Measurements from ENCODE around the gene GBP2. TPM values are rescaled to one million over a fixed set of nuclear protein-coding genes. Genes with fewer than 3 reads are reported as not detected.

Gene GBP2
- total RNA-seq, 1 experiment from 2014 or later: 0.47 TPM

DNA sequence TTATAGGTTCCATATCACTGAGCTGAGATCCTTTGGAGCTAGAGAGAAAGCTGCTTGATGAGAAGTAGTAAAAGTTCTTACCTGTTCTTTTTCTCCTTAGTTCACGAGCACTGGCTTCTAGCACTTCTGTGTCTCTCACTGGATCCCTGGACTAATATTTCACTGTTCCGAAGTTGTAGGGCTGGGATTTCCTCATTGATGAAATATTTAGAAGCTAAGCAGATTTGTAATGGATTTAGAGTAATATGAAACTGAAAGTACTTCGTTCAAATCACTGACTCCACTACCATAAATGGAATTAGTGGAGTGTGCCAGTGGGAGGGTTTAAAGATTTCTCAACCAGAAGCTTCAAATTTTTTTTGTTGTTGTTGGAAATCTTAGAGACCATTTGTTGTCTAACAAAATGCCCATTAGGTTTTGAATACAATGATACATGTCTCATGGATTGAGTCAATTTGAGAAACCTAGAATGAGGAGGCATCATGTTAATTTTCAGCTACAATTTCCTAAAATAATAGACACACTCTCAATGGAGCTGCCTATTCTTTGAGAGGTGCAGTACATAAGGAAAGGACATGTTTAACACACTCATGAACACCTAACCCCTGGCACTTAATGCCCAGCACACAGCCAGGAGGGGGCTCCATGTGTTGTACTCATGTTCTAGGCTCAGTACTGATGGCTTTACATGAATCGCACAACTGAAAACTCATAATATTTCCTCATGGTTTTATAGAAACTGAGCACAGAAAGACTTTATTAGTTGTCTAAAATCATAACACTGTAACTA, 60.6 kb downstream of the GBP2 start, which contains the start of gene GBP1:
Gene GBP1 (minus strand): TSS at position 130 of the 790 bp plus-strand sequence. CDS start 1,974 bp downstream, outside the sequence.
- no peaks in the 10 kb centered on the region for H3K9me3 ChIP-seq (replicated peaks)
- H3K27me3 ChIP-seq: no peaks in the 10 kb centered on the region
- H3K27ac ChIP-seq: no peak within 1 kb of the TSS
- no peak for DNase-seq
- no peak within 1 kb of the TSS for H3K4me3 ChIP-seq
- H3K4me1 ChIP-seq: no peaks in the 10 kb centered on the region
- H3K36me3 ChIP-seq: no peaks in the 10 kb centered on the region

DNA sequence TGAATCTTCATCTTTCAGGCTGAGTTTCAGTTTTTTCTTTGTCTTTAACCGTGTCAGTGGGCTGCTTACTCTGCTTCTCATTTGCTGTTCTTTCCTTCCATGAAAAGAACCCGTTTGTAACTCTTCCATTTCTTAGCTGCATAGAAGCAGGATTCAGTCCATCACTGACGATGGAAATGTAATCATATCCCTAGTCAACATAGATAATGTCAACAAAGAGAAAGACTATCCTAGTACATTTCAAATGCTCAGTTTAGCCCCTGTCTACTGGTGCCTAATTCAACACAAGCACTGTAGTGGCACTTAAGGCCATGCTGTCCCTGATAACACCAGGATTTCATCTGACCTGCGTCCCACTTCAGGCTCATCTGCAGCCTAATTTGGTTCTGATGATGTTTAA, 61.3 kb downstream of the GBP2 start:
- H3K9me3 ChIP-seq (replicated peaks): no peaks in the 10 kb centered on the region
- no peaks in the 10 kb centered on the region for H3K4me1 ChIP-seq
- H3K27ac ChIP-seq: no peak overlapping the region
- no peak overlapping the region for H3K4me3 ChIP-seq
- no peak for DNase-seq
- no peaks in the 10 kb centered on the region for H3K36me3 ChIP-seq
- H3K27me3 ChIP-seq: no peaks in the 10 kb centered on the region

DNA sequence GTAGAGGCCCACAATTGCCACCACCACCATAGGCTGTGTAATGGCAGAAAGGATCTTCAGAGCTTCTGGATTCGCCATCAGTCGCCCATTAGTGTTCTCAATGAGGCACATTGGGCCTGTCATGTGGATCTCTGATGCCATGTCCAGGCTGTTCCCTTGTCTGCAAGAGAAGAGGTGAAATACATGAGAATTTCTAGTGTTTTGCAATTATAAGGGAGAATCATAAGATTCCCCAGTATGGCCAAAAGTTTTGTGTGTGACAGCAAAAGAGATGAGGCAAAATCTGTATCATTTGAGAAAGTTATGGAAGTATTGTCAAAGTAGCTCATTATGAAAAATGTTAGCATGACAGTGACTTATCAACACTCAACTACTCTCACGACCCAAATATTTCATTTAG, 62.8 kb downstream of the GBP2 start:
- H3K4me1 ChIP-seq: no peaks in the 10 kb centered on the region
- H3K9me3 ChIP-seq (replicated peaks): no peaks in the 10 kb centered on the region
- no peaks in the 10 kb centered on the region for H3K36me3 ChIP-seq
- H3K27ac ChIP-seq: no peak overlapping the region
- no peaks in the 10 kb centered on the region for H3K27me3 ChIP-seq
- H3K4me3 ChIP-seq: no peak overlapping the region
- no peak for DNase-seq

DNA sequence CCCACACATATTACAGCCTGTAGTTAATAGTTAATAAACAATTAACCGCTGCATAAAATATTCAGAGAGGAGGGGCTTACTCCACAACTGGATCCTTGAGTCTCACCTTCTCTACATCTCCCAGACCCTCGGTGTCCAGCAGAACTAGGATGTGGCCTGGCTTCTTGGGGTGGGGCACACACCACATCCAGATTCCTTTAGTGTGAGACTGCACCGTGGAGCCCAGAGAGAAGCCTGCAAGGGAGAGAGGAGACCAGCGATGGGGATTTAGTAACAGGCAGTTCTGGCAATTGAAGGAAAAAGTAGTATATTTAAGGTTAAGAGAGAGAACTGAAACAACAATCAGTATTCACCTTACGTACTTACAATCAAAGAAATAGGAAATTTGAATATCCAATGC, 65.8 kb downstream of the GBP2 start:
- DNase-seq: no peak
- H3K9me3 ChIP-seq (replicated peaks): no peaks in the 10 kb centered on the region
- H3K4me3 ChIP-seq: no peak overlapping the region
- H3K36me3 ChIP-seq: no peaks in the 10 kb centered on the region
- no peaks in the 10 kb centered on the region for H3K4me1 ChIP-seq
- H3K27ac ChIP-seq: no peak overlapping the region
- H3K27me3 ChIP-seq: no peaks in the 10 kb centered on the region

Other genes starting within 250 kb of the GBP2 start
- 48.6 and 49.0 TPM in 2 replicates for gene GTF2B, start 234.5 kb downstream of the GBP2 start, total RNA-seq (2014; rRNA removed; shearing (Covaris generic))
- 32.6 and 41.9 TPM in 2 replicates for gene KYAT3, start 133.5 kb downstream of the GBP2 start, total RNA-seq (2014; rRNA removed; shearing (Covaris generic))
- gene RBMXL1, start 133.5 kb downstream of the GBP2 start, total RNA-seq (2014; rRNA removed; shearing (Covaris generic)): 27.9 and 29.8 TPM in 2 replicates
- gene GBP3, start 103.2 kb downstream of the GBP2 start, total RNA-seq (2014; rRNA removed; shearing (Covaris generic)): 0.12 and 0.53 TPM in 2 replicates
- 0.15 and 0.30 TPM in 2 replicates for gene GBP1, start 60.9 kb downstream of the GBP2 start, total RNA-seq (2014; rRNA removed; shearing (Covaris generic))
- not detected in 2 replicates for gene GBP7, start 49.9 kb upstream of the GBP2 start, total RNA-seq (2014; rRNA removed; shearing (Covaris generic))
- gene GBP4, start 72.8 kb upstream of the GBP2 start, total RNA-seq (2014; rRNA removed; shearing (Covaris generic)): 0.02 TPM in 1 of 2 replicates, not detected in the other
- gene GBP5, start 146.7 kb upstream of the GBP2 start, total RNA-seq (2014; rRNA removed; shearing (Covaris generic)): 0.08 TPM in 1 of 2 replicates, not detected in the other
- gene GBP6, start 237.9 kb upstream of the GBP2 start, total RNA-seq (2014; rRNA removed; shearing (Covaris generic)): not detected in 2 replicates